WI38 (cell line): ENCODE results near the gene RPS4Y2.

Source experiments
- H3K4me3 ChIP-seq: 2 replicates; pipeline ENCODE4 v1.5.1; 2011; ENCODE audit warnings: low read depth, mild to moderate bottlenecking, control low read depth, low read length
- TF ChIP-seq, protein P1 (sequence below): IDR thresholded peaks from 2 replicates; pipeline ENCODE4 v1.5.1; 2012; ENCODE audit warnings: low read depth, mild to moderate bottlenecking, control low read depth, low read length

RPS4Y2 gene

DNA sequence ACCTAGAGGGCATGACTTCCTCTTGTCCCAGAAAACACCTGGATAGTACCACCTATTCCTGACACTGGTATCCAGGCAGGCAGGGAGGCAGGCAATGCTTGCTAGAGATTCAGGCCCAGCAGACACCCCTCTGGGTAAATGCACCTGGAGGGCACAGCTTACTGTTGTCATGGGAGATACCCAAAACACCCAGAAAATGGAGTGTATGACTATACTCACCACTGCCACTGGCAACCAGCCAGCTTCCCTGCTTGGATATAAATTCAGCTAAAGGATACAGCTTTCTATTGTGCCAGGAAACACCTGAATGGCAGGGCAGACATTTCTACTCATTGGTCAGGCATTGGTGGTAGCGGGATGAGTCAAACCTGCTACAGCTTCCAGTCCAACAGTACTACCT, 58.9 kb downstream of the RPS4Y2 start:
- TF ChIP-seq, protein P1, sequence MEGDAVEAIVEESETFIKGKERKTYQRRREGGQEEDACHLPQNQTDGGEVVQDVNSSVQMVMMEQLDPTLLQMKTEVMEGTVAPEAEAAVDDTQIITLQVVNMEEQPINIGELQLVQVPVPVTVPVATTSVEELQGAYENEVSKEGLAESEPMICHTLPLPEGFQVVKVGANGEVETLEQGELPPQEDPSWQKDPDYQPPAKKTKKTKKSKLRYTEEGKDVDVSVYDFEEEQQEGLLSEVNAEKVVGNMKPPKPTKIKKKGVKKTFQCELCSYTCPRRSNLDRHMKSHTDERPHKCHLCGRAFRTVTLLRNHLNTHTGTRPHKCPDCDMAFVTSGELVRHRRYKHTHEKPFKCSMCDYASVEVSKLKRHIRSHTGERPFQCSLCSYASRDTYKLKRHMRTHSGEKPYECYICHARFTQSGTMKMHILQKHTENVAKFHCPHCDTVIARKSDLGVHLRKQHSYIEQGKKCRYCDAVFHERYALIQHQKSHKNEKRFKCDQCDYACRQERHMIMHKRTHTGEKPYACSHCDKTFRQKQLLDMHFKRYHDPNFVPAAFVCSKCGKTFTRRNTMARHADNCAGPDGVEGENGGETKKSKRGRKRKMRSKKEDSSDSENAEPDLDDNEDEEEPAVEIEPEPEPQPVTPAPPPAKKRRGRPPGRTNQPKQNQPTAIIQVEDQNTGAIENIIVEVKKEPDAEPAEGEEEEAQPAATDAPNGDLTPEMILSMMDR: no peak
- no peak overlapping the region for H3K4me3 ChIP-seq

DNA sequence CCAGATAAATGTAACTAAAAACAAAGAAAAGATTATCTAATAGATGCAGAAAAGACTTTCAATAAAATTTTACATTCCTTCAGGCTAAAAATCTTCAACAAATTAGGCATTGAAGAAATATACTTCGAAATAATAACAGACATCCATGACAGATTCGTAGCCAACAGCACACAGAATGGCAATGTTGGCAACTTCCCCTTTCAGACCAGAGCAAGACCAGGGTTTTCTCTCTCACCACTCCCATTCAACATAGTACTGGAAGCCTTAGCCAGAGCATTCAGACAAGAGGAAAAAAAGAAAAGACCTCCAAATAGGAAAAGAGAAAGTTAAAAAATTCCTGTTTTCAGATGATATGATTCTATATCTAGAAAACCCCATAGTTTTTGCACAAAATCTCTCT, 61.2 kb downstream of the RPS4Y2 start:
- no peak overlapping the region for H3K4me3 ChIP-seq
- TF ChIP-seq, protein P1: no peak
